Measurements from ENCODE around the gene POMP. TPM values are rescaled to one million over a fixed set of nuclear protein-coding genes. Genes with fewer than 3 reads are reported as not detected.

POMP gene
- total RNA-seq, 4 donors from 2014 or later: 24.7 to 56.8 (median 44.0) TPM

GRCh38 chr13:28651810-28652401, 7.0 kb upstream of the POMP start:
- H3K4me3 ChIP-seq: no peak overlapping the region
- no peaks in the 10 kb centered on the region for H3K36me3 ChIP-seq
- TF ChIP-seq POLR2A (IDR thresholded peaks at IDR 0.05): no peak
- TF ChIP-seq POLR2AphosphoS5 (IDR thresholded peaks at IDR 0.05): no peak
- TF ChIP-seq EP300 (IDR thresholded peaks at IDR 0.05; ENCODE audit: low read depth): no peak
- intact Hi-C loops (cut with DNase I; ENCODE audit: low total_unique reads): loop anchor here (5.0 kb wide), 1 partner anchor 890 kb away; no protein-coding TSS in a partner anchor
- in situ Hi-C loops (cut with MboI; ENCODE audit: low pct_ligation_motif_present in 1 of 4, low pct_unique_long_range_greater_than_20kb in 1 of 4, low sequenced_read_pairs in 3 of 4): no loop called here
- H3K9me3 ChIP-seq: no peaks in the 10 kb centered on the region
- peaks cover 0 to 6% (median 0%) of the 10 kb centered on the region in 4 donors for H3K4me1 ChIP-seq
- 73 to 90% methylated on average over 5 to 7 of the region's 7 CpGs for WGBS, 2 donors (ENCODE audit: low coverage in 1 of 2)
- DNase-seq: no peak
- H3K27me3 ChIP-seq: no peaks in the 10 kb centered on the region
- H3K27ac ChIP-seq: no peak overlapping the region

GRCh38 chr13:28653111-28653510, 5.8 kb upstream of the POMP start:
- Histone ChIP-seq H3K27ac (no peak overlapping the region), H3K4me3 (no peak overlapping the region), H3K9me3 (no peaks in the 10 kb centered on the region), H3K4me1 (peaks cover 6 to 18% (median 9%) of the 10 kb centered on the region in 4 donors), H3K27me3 (no peaks in the 10 kb centered on the region), H3K36me3 (no peaks in the 10 kb centered on the region)
- DNase-seq: no peak
- intact Hi-C loops (cut with DNase I; ENCODE audit: low total_unique reads): loop anchor here (5.0 kb wide), 1 partner anchor 889 kb away; no protein-coding TSS in a partner anchor
- in situ Hi-C loops (cut with MboI; ENCODE audit: low pct_ligation_motif_present in 1 of 4, low pct_unique_long_range_greater_than_20kb in 1 of 4, low sequenced_read_pairs in 3 of 4): no loop called here
- WGBS, 2 donors (ENCODE audit: low coverage in 1 of 2): 73 to 77% methylated on average over 1 of the region's 1 CpG
- TF ChIP-seq EP300 (IDR thresholded peaks at IDR 0.05; ENCODE audit: low read depth): no peak
- no peak for TF ChIP-seq CTCF (IDR thresholded peaks at IDR 0.05)
- no peak for TF ChIP-seq POLR2AphosphoS5 (IDR thresholded peaks at IDR 0.05)
- no peak for TF ChIP-seq POLR2A (IDR thresholded peaks at IDR 0.05)

- TF ChIP-seq EP300 (IDR thresholded peaks at IDR 0.05; ENCODE audit: low read depth): no peak
- TF ChIP-seq POLR2AphosphoS5 (IDR thresholded peaks at IDR 0.05): no peak
- no peak for TF ChIP-seq CTCF (IDR thresholded peaks at IDR 0.05)
- TF ChIP-seq POLR2A (IDR thresholded peaks at IDR 0.05): no peak
- H3K4me3 ChIP-seq: no peak overlapping the region
- H3K36me3 ChIP-seq: no peaks in the 10 kb centered on the region
- WGBS, 2 donors (ENCODE audit: low coverage in 1 of 2): 93 to 98% methylated on average over 1 of the region's 1 CpG
- DNase-seq: no peak
- H3K4me1 ChIP-seq: peaks cover 7 to 20% (median 10%) of the 10 kb centered on the region in 4 donors
- no peaks in the 10 kb centered on the region for H3K27me3 ChIP-seq
- in situ Hi-C loops (cut with MboI; ENCODE audit: low pct_ligation_motif_present in 1 of 4, low pct_unique_long_range_greater_than_20kb in 1 of 4, low sequenced_read_pairs in 3 of 4) (no loop called here), intact Hi-C loops (cut with DNase I; ENCODE audit: low total_unique reads) (loop anchor here (5.0 kb wide), 1 partner anchor 888 kb away; no protein-coding TSS in a partner anchor)
- no peak overlapping the region for H3K27ac ChIP-seq
- H3K9me3 ChIP-seq: no peaks in the 10 kb centered on the region
Measured at GRCh38 chr13:28654276-28654675, 4.7 kb upstream of the POMP start.

- no peak for DNase-seq
- Histone ChIP-seq H3K9me3 (no peaks in the 10 kb centered on the region), H3K27me3 (no peaks in the 10 kb centered on the region), H3K36me3 (no peaks in the 10 kb centered on the region), H3K4me1 (peaks cover 16 to 30% (median 19%) of the 10 kb centered on the region in 4 donors), H3K27ac (no peak overlapping the region), H3K4me3 (no peak overlapping the region)
- in situ Hi-C loops (cut with MboI; ENCODE audit: low pct_ligation_motif_present in 1 of 4, low pct_unique_long_range_greater_than_20kb in 1 of 4, low sequenced_read_pairs in 3 of 4) (no loop called here), intact Hi-C loops (cut with DNase I; ENCODE audit: low total_unique reads) (no loop called here)
- WGBS, 2 donors (ENCODE audit: low coverage in 1 of 2): 63 to 74% methylated on average over 3 of the region's 3 CpGs
- no peak for TF ChIP-seq POLR2AphosphoS5 (IDR thresholded peaks at IDR 0.05)
- TF ChIP-seq POLR2A (IDR thresholded peaks at IDR 0.05): no peak
- TF ChIP-seq EP300 (IDR thresholded peaks at IDR 0.05; ENCODE audit: low read depth): no peak
- TF ChIP-seq CTCF (IDR thresholded peaks at IDR 0.05): no peak
Measured at GRCh38 chr13:28655561-28655960, 3.4 kb upstream of the POMP start.
